Measurements from ENCODE around the gene ZNF524.

DNA sequence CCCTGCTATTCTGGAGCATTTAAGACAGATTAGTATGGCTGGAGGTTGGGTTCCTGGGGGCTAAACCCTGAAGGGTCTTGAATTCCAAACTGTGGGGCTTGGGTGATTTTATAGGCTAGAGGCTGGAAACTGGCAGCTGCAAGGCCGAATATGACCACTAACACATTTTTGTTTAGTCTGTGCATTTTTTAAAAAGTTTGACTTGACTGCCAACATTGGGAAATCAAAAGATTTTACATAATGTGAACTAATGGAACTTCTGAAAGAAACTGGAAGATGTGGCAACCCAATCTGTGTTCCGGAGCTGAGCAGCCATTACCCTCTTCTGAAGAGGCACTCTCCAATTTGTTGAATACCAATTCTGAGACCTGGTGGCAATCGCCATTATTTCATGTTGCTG lies 19.2 kb downstream of the ZNF524 start:
- TF ChIP-seq CXXC5 (CRISPR knock-in tag; IDR thresholded peaks at IDR 0.05) (no peak), JUND (IDR thresholded peaks at IDR 0.05; ENCODE audit: borderline replicate concordance, low read depth, low read length) (no peak), JUND (tag; IDR thresholded peaks at IDR 0.05; ENCODE audit: borderline replicate concordance, low read depth, low read length) (no peak), ZNF324 (CRISPR knock-in tag; IDR thresholded peaks at IDR 0.05) (no peak), SREBF1 (IDR thresholded peaks at IDR 0.05; ENCODE audit: borderline replicate concordance, low read depth, low read length) (no peak), DPF2 (IDR thresholded peaks at IDR 0.05) (no peak), HCFC1 (IDR thresholded peaks at IDR 0.05; ENCODE audit: low read depth, low read length) (no peak), MYC (IDR thresholded peaks at IDR 0.05; ENCODE audit: low read depth, low read length) (no peak), MYC (CRISPR knock-in tag; IDR thresholded peaks at IDR 0.05; ENCODE audit: borderline replicate concordance, low read depth) (no peak), SP2 (IDR thresholded peaks at IDR 0.05; ENCODE audit: extremely low read depth, low read depth, low read length, poor library complexity, severe bottlenecking) (no peak), MED1 (CRISPR knock-in tag; IDR thresholded peaks at IDR 0.05; ENCODE audit: borderline replicate concordance) (no peak), GTF2F1 (IDR thresholded peaks at IDR 0.05; ENCODE audit: low read depth, low read length) (no peak)
- TF ChIP-seq, protein P1, sequence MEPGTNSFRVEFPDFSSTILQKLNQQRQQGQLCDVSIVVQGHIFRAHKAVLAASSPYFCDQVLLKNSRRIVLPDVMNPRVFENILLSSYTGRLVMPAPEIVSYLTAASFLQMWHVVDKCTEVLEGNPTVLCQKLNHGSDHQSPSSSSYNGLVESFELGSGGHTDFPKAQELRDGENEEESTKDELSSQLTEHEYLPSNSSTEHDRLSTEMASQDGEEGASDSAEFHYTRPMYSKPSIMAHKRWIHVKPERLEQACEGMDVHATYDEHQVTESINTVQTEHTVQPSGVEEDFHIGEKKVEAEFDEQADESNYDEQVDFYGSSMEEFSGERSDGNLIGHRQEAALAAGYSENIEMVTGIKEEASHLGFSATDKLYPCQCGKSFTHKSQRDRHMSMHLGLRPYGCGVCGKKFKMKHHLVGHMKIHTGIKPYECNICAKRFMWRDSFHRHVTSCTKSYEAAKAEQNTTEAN (CRISPR knock-in tag; IDR thresholded peaks at IDR 0.05): no peak
- TF ChIP-seq, protein P2, sequence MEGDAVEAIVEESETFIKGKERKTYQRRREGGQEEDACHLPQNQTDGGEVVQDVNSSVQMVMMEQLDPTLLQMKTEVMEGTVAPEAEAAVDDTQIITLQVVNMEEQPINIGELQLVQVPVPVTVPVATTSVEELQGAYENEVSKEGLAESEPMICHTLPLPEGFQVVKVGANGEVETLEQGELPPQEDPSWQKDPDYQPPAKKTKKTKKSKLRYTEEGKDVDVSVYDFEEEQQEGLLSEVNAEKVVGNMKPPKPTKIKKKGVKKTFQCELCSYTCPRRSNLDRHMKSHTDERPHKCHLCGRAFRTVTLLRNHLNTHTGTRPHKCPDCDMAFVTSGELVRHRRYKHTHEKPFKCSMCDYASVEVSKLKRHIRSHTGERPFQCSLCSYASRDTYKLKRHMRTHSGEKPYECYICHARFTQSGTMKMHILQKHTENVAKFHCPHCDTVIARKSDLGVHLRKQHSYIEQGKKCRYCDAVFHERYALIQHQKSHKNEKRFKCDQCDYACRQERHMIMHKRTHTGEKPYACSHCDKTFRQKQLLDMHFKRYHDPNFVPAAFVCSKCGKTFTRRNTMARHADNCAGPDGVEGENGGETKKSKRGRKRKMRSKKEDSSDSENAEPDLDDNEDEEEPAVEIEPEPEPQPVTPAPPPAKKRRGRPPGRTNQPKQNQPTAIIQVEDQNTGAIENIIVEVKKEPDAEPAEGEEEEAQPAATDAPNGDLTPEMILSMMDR (IDR thresholded peaks at IDR 0.05 in 2 of 3, conservative IDR thresholded peaks at IDR 0.05 in 1 of 3; ENCODE audit: insufficient read depth in 2 of 3, low read depth in 1 of 3, low read length in 3 of 3): no peak
